GM12872 (cell line): ENCODE measurements around the gene TAGLN.

ENCODE experiments used
- TF ChIP-seq, protein P1 (sequence below): IDR thresholded peaks from 3 replicates; pipeline ENCODE4 v1.5.1; 2011; ENCODE audit warnings: low read depth, mild to moderate bottlenecking, low read length, moderate library complexity; ENCODE audit not compliant: insufficient read depth

Gene TAGLN

DNA sequence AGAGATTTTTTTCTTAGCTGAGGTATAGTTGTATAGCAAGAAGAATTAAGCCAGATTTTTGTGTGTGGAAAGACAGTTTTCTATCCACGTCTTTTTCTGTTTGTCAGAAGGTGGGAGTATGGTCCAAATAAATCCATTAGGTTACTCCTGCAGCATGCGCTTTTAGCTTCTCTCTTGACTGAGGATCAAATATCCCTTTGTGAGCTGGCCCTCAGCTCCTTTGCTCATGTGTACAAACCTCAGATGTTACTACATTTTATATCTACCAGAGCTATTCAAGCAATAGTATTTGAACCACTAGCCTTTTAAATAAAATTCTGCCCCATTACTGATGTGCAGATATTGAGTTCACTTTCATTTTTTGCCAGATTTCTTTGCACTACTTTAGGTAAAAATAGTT lies 29.4 kb upstream of the TAGLN start:
- TF ChIP-seq, protein P1, sequence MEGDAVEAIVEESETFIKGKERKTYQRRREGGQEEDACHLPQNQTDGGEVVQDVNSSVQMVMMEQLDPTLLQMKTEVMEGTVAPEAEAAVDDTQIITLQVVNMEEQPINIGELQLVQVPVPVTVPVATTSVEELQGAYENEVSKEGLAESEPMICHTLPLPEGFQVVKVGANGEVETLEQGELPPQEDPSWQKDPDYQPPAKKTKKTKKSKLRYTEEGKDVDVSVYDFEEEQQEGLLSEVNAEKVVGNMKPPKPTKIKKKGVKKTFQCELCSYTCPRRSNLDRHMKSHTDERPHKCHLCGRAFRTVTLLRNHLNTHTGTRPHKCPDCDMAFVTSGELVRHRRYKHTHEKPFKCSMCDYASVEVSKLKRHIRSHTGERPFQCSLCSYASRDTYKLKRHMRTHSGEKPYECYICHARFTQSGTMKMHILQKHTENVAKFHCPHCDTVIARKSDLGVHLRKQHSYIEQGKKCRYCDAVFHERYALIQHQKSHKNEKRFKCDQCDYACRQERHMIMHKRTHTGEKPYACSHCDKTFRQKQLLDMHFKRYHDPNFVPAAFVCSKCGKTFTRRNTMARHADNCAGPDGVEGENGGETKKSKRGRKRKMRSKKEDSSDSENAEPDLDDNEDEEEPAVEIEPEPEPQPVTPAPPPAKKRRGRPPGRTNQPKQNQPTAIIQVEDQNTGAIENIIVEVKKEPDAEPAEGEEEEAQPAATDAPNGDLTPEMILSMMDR = no peak

DNA sequence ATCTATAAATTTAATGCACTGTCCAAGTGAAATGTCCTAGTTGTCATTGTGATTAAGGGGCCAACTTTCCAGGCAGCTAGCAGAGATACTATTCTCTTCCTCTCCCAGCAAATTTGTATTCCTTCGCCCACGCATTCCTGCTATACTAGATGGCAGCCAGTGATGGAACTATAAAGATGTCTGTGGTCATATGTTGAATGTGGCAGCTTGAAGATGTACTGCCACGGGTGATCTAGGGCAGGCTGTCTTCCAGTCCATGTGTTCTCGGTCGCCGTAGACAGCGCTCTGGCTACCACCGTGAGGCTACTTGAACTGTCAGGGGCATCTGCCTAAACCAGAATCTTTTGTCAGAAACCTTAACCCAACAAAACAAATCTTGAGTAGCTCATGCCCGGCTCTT lies 29.0 kb upstream of the TAGLN start:
- TF ChIP-seq, protein P1 = no peak

DNA sequence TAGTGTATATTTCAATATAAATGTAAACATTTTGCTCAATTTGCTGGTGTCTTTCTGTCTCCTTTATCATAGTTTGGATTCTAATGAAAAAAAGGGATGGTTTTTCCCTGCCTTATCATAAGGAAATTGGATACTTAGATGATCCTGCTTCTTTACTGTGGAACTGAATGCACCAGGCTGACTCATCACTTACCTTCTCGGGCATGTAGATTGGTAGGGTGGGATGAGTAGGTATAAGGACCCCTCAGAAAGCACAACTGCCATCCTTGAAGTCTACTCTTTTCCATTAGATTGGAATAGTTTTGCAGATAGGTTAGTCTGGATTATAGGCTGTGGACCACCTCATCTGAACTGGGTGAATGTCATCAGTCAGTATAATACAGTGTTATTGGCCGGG lies 28.2 kb upstream of the TAGLN start:
- TF ChIP-seq, protein P1 = no peak

DNA sequence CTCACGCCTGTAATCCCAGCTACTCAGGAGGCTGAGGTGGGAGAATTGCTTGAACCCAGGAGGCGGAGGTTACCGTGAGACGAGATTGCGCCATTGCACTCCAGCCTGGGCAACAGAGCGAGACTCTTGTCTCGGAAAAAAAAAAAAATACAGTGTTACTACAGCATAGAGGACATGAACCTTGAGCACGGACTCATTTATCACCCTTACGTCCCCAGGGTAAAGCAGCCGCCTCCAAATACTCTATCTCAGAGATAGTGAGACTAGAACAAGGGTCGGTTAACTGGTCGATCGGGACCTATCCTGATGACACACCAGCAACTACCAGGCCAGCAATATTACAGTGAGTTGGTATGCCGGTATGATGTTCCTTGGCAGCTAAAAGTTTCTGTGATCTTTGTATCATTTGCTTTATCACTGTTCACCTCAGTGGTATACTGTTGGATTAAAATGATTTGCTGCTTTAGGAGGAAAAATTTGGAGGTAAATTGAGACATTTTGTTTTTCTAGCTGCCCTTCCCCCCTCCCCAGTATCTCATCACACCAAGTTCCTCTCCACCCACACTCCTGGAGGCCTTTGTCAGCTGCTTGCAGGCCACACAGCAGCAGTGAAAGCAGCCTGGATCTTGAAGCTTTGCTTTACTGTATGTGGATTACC lies 27.6 kb upstream of the TAGLN start:
- TF ChIP-seq, protein P1 = no peak

DNA sequence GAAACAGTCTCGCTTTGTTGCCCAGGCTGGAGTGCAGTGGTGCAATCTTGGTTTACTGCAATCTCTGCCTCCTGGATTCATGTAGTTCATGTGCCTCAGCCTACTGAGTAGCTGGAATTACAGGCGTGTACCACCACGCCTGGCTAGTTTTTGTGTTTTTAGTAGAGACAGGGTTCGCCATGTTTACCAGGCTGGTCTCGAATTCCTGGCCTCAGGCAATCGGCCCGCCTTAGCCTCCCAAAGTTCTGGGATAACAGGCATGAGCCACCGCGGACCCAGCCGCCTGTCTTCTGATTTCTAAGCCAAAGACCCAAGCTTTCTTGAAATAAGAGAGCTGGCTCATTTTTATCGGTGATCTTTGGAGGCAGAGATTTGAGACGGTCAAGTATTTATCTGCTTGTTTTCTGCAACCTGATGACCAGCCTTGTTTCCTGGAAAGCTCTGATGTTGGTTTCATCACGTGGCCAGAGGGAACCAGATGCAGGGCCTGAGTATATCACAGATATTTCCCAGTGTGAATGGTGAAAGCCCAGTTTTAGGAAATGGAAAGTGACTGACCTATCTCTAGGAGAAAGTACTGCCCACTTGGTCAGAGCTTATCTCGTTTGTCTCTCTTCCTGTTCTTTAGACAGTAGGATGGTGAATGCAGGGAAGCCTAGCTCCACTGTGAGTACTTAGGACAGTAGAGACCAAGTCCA lies 26.3 kb upstream of the TAGLN start:
- TF ChIP-seq, protein P1 = no peak

DNA sequence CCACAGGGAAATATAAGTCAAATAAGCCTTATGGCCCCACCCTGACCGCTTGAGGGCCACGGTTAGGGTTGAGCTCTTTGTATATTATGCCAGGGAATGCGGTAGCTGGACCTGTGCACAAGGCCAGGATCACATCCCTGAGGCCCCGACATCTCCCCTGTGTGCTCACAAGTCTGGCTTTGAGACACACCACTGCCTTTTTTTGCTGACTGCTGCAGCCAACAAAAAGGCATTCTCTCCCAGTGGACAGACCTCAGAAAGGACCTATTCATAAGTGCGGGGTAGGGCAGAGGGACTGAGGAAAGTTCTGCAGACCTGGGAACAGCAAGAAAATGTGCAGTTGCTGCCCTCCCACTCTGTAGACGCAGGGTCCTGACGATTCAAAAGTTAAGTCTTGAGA lies 24.1 kb upstream of the TAGLN start:
- TF ChIP-seq, protein P1 = no peak

DNA sequence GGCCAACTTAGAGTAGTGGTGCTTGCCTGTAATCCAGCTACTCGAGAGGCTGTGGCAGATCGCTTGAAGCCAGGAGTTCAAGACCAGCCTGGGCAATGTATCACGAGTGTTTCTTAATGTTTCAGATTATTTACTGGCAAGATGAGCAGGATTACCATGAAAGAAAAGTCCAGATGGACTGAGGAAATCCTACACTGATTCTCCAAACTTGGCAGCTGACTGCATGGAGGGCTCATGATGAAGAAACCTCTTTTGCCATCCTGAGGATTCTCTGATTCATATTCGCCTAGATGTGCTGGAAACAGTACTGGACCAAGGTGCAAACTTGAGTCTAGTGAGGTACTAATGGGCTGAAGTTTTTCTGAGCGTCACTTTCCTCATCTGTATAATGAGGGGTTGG lies 23.4 kb upstream of the TAGLN start:
- TF ChIP-seq, protein P1 = no peak
